Measurements from ENCODE around the gene NAIF1.

- TF ChIP-seq CTCF (IDR thresholded peaks at IDR 0.05; ENCODE audit: poor library complexity, severe bottlenecking) (no peak), EZH2 (IDR thresholded peaks at IDR 0.05; ENCODE audit: borderline replicate concordance, insufficient read depth, low read length, poor library complexity, severe bottlenecking) (no peak), REST (IDR thresholded peaks at IDR 0.05; ENCODE audit: borderline replicate concordance) (no peak), SMC3 (conservative IDR thresholded peaks at IDR 0.05; ENCODE audit: poor library complexity) (no peak), EP300 (conservative IDR thresholded peaks at IDR 0.05; ENCODE audit: poor library complexity, severe bottlenecking) (no peak), POLR2AphosphoS5 (IDR thresholded peaks at IDR 0.05) (no peak)
Observed at GRCh38 chr9:128043467-128043868, 23.7 kb downstream of the NAIF1 start.
